HCT116 (cell line): Measurements from ENCODE around the gene GATM. TPM values are rescaled to one million over a fixed set of nuclear protein-coding genes. Genes with fewer than 3 reads are reported as not detected.

ENCODE experiments used
- ATAC-seq: fragments of 200-7000 bp; cut with Tn5 transposase; 2 replicates; pipeline ENCODE4 v1.9.1; 2020; ENCODE audit warnings: mild to moderate bottlenecking, moderate library complexity
- BruUV-seq: library from RNA; stranded (reverse); fragments of 400-500 nt; replicated peaks from 2 replicates; lab custom pipeline; 2021; lab: Mats Ljungman, UMichigan
- CTCF ChIA-PET: fragments of 300-600 bp; sonication (Branson Sonifier 250); formaldehyde crosslinking; loops from one replicate; lab custom pipeline; 2021; ENCODE audit warnings: antibody characterized with exemption; lab: Charles Lee
- POLR2A ChIA-PET: fragments of 300-600, 350-600 bp; sonication (Branson Sonifier 250); formaldehyde crosslinking; loops from one replicate; lab custom pipeline; 2021; ENCODE audit warnings: antibody characterized with exemption; lab: Charles Lee
- RAD21 ChIA-PET, 2 experiments: fragments of 300-600 bp; sonication (Branson Sonifier 250); formaldehyde crosslinking; loops; one replicate each; lab custom pipeline; 2023; ENCODE audit warnings: low total read pairs in 2 of 2; ENCODE audit not compliant: uncharacterized antibody in 2 of 2, unreplicated experiment in 2 of 2, low non-redundant PET in 1 of 2; lab: Charles Lee
- DNase-seq: peaks from one replicate; pipeline ENCODE4 v3.0.0-alpha.2; 2010; ENCODE audit warnings: low read depth, low spot score
- H2AFZ ChIP-seq: fragments of 200-600 bp; shearing (Covaris generic), sonication (generic); 2 replicates; pipeline ENCODE4 v1.6.1; 2017; ENCODE audit warnings: low read depth, mixed run types, mixed read lengths, antibody characterized with exemption, low read length; ENCODE audit not compliant: poor library complexity, severe bottlenecking
- H3K27ac ChIP-seq: 2 replicates; pipeline ENCODE4 v1.5.1; 2012; ENCODE audit warnings: low read depth, low read length
- H3K27me3 ChIP-seq: fragments of 200-600 bp; sonication (generic); 2 replicates; pipeline ENCODE4 v1.6.1; 2016; ENCODE audit warnings: mixed run types, low read length, mixed read lengths; ENCODE audit not compliant: insufficient read depth
- H3K36me3 ChIP-seq, 2 experiments: fragments of 200-500 bp in 1 of 2; fragments of 200-600 bp in 1 of 2; sonication (Bioruptor generic) in 1 of 2; sonication (generic) in 1 of 2; 2 replicates each; pipeline versions ENCODE4 v1.5.1 to v1.6.1; 2014 to 2016; ENCODE audit warnings: low read length in 2 of 2, inconsistent platforms in 1 of 2, mixed read lengths in 1 of 2, mixed run types in 1 of 2; ENCODE audit not compliant: insufficient read depth in 2 of 2, control insufficient read depth in 1 of 2
- H3K4me1 ChIP-seq, 2 experiments: fragments of 200-600 bp in 1 of 2; sonication (generic) in 1 of 2; 2 replicates each; pipeline versions ENCODE4 v1.5.1 to v1.6.1; 2012 to 2017; ENCODE audit warnings: low read length in 2 of 2, inconsistent platforms in 1 of 2, mild to moderate bottlenecking in 1 of 2, mixed read lengths in 1 of 2, mixed run types in 1 of 2, moderate library complexity in 1 of 2; ENCODE audit not compliant: insufficient read depth in 2 of 2, control insufficient read depth in 1 of 2
- H3K4me2 ChIP-seq: fragments of 200-600 bp; sonication (generic); 2 replicates; pipeline ENCODE4 v1.6.1; 2017; ENCODE audit warnings: mixed run types, low read length, mixed read lengths
- H3K4me3 ChIP-seq, 2 experiments: fragments of 200-600 bp in 1 of 2; sonication (generic) in 1 of 2; replicated peaks in 1 of 2; 2 replicates each; pipeline ENCODE4 v1.5.1; 2011 to 2016; ENCODE audit warnings: low read length in 2 of 2, control low read depth in 1 of 2, low read depth in 1 of 2, mild to moderate bottlenecking in 1 of 2, mixed read lengths in 1 of 2, mixed run types in 1 of 2
- H3K79me2 ChIP-seq: fragments of 200-600 bp; sonication (generic); 2 replicates; pipeline ENCODE4 v1.6.1; 2017; ENCODE audit warnings: mild to moderate bottlenecking, mixed run types, low read length, moderate library complexity, mixed read lengths; ENCODE audit not compliant: insufficient read depth
- H3K9ac ChIP-seq: fragments of 200-600 bp; sonication (generic); 2 replicates; pipeline ENCODE4 v1.6.1; 2016; ENCODE audit warnings: low read length, mixed read lengths
- H3K9me2 ChIP-seq: fragments of 200-600 bp; sonication (generic), shearing (Covaris generic); 2 replicates; pipeline ENCODE4 v1.6.1; 2017; ENCODE audit warnings: mixed run types, mild to moderate bottlenecking, moderate library complexity; ENCODE audit not compliant: insufficient read depth
- H3K9me3 ChIP-seq, 2 experiments: fragments of 200-500 bp in 1 of 2; fragments of 200-600 bp in 1 of 2; sonication (Bioruptor generic) in 1 of 2; sonication (generic) in 1 of 2; 2 replicates each; pipeline ENCODE4 v1.6.1; 2014 to 2017; ENCODE audit warnings: low read length in 2 of 2, mixed read lengths in 2 of 2, inconsistent platforms in 1 of 2, low read depth in 1 of 2, mild to moderate bottlenecking in 1 of 2, mixed run types in 1 of 2, moderate library complexity in 1 of 2; ENCODE audit not compliant: control insufficient read depth in 1 of 2, insufficient read depth in 1 of 2
- H4K20me1 ChIP-seq: fragments of 200-600 bp; sonication (generic), shearing (Covaris generic); 2 replicates; pipeline ENCODE4 v1.6.1; 2017; ENCODE audit warnings: mixed run types, mild to moderate bottlenecking, moderate library complexity; ENCODE audit not compliant: insufficient read depth
- ATF3 ChIP-seq: IDR thresholded peaks from 2 replicates; pipeline ENCODE4 v1.6.1; 2012
- CBX3 ChIP-seq: IDR thresholded peaks from 2 replicates; pipeline ENCODE4 v1.6.1; 2012; ENCODE audit warnings: low read depth
- CEBPB ChIP-seq: IDR thresholded peaks from 2 replicates; pipeline ENCODE4 v1.6.1; 2012; ENCODE audit warnings: low read depth
- EGR1 ChIP-seq: IDR thresholded peaks from 2 replicates; pipeline ENCODE4 v1.6.1; 2012; ENCODE audit warnings: low read depth
- EZH2phosphoT487 ChIP-seq: fragments of 200-600 bp; IDR thresholded peaks from 2 replicates; pipeline ENCODE4 v1.6.1; 2018; ENCODE audit warnings: antibody characterized with exemption, borderline replicate concordance
- POLR2A ChIP-seq: IDR thresholded peaks from 2 replicates; pipeline ENCODE4 v1.7.0; 2011; ENCODE audit warnings: borderline replicate concordance; ENCODE audit not compliant: insufficient read depth, insufficient read length; ENCODE audit errors: extremely low read depth
- POLR2AphosphoS5 ChIP-seq: IDR thresholded peaks from 2 replicates; pipeline ENCODE4 v1.6.1; 2011; ENCODE audit warnings: mild to moderate bottlenecking, low read depth, low read length, moderate library complexity
- RAD21 ChIP-seq: IDR thresholded peaks from 2 replicates; pipeline ENCODE4 v1.6.1; 2012; ENCODE audit warnings: low read depth, mild to moderate bottlenecking
- SIN3A ChIP-seq: IDR thresholded peaks from 2 replicates; pipeline ENCODE4 v1.6.1; 2012; ENCODE audit warnings: low read depth
- SP1 ChIP-seq: IDR thresholded peaks from 2 replicates; pipeline ENCODE4 v1.6.1; 2012; ENCODE audit warnings: low read depth
- SRF ChIP-seq: IDR thresholded peaks from 2 replicates; pipeline ENCODE4 v1.6.1; 2012; ENCODE audit warnings: low read depth
- TCF7L2 ChIP-seq: IDR thresholded peaks from 2 replicates; pipeline ENCODE4 v1.7.0; 2011; ENCODE audit warnings: borderline replicate concordance, inconsistent platforms; ENCODE audit not compliant: insufficient read depth, insufficient read length; ENCODE audit errors: extremely low read depth
- YY1 ChIP-seq: IDR thresholded peaks from 2 replicates; pipeline ENCODE4 v1.6.1; 2011; ENCODE audit warnings: low read length, low read depth, moderate library complexity, mild to moderate bottlenecking; ENCODE audit not compliant: insufficient replicate concordance; ENCODE audit errors: extremely low read depth
- ZBTB33 ChIP-seq: IDR thresholded peaks from 2 replicates; pipeline ENCODE4 v1.6.1; 2011; ENCODE audit warnings: mild to moderate bottlenecking, low read length, moderate library complexity; ENCODE audit not compliant: insufficient replicate concordance; ENCODE audit errors: extremely low read depth
- ZNF274 ChIP-seq: fragments of 200-500 bp; sonication (Bioruptor generic); IDR thresholded peaks from 2 replicates; pipeline ENCODE4 v1.6.1; 2014; ENCODE audit warnings: mild to moderate bottlenecking, low read depth, low read length, inconsistent platforms
- intact Hi-C: fragments of 100-400 bp; cut with micrococcal nuclease; formaldehyde crosslinking; loops from 2 replicates; pipeline ENCODE4 v1.10.0; 2022
- total RNA-seq: library from RNA; stranded (reverse); gene quantifications from one replicate; pipeline ENCODE4 v1.2.1, GENCODE V29; 2021; ENCODE audit not compliant: unreplicated experiment
- TF ChIP-seq, protein P1 (sequence below): IDR thresholded peaks from 2 replicates; pipeline ENCODE4 v1.6.1; 2012; ENCODE audit warnings: low read depth
- TF ChIP-seq, protein P2 (sequence below): IDR thresholded peaks from 2 replicates; pipeline ENCODE4 v1.6.1; 2012

Gene GATM
- total RNA-seq, 1 experiment from 2014 or later, result 3.1 TPM

DNA sequence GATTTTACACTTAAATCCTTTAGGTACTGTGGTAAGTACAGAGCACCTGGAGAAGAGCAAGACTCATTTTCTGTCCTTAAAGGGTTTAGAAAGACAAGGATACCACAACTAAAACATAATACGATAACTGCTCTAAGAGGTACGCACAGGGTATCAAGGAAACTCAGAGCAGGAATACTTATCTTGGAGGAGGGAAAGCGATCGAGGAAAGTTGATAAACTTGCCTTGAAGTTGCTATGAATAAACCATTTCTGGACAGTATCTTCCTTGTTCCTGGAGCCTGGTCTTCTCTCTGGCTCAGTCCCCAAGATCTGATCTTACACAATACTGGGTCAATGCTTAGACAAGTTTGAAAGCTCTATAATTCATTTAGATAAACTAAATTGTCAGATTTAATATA, 17.6 kb upstream of the GATM start:
- POLR2A ChIA-PET, result no interaction called here
- Histone ChIP-seq H4K20me1 (no peaks in the 10 kb centered on the region), H3K27ac (no peak overlapping the region), H3K4me3 (no peak overlapping the region), H3K79me2 (no peaks in the 10 kb centered on the region), H3K9me3 (no peaks in the 10 kb centered on the region), H2AFZ (no peak overlapping the region), H3K4me1 (peaks cover 0 to 1% of the 10 kb centered on the region in 2 experiments; a peak in 3 of 4 replicates), H3K27me3 (no peaks in the 10 kb centered on the region), H3K9ac (no peak overlapping the region), H3K36me3 (no peaks in the 10 kb centered on the region), H3K4me2 (no peak overlapping the region), H3K9me2 (no peaks in the 10 kb centered on the region)
- ATAC-seq (no peak), DNase-seq (no peak)
- intact Hi-C loops, result no loop called here
- CTCF ChIA-PET, result no interaction called here
- TF ChIP-seq SIN3A (no peak), CBX3 (no peak), CEBPB (no peak), RAD21 (no peak), ZNF274 (no peak), EZH2phosphoT487 (no peak), ATF3 (no peak), POLR2A (no peak), SP1 (no peak), ZBTB33 (no peak), POLR2AphosphoS5 (no peak), EGR1 (no peak), SRF (no peak), TCF7L2 (no peak), YY1 (no peak)
- TF ChIP-seq, protein P1, sequence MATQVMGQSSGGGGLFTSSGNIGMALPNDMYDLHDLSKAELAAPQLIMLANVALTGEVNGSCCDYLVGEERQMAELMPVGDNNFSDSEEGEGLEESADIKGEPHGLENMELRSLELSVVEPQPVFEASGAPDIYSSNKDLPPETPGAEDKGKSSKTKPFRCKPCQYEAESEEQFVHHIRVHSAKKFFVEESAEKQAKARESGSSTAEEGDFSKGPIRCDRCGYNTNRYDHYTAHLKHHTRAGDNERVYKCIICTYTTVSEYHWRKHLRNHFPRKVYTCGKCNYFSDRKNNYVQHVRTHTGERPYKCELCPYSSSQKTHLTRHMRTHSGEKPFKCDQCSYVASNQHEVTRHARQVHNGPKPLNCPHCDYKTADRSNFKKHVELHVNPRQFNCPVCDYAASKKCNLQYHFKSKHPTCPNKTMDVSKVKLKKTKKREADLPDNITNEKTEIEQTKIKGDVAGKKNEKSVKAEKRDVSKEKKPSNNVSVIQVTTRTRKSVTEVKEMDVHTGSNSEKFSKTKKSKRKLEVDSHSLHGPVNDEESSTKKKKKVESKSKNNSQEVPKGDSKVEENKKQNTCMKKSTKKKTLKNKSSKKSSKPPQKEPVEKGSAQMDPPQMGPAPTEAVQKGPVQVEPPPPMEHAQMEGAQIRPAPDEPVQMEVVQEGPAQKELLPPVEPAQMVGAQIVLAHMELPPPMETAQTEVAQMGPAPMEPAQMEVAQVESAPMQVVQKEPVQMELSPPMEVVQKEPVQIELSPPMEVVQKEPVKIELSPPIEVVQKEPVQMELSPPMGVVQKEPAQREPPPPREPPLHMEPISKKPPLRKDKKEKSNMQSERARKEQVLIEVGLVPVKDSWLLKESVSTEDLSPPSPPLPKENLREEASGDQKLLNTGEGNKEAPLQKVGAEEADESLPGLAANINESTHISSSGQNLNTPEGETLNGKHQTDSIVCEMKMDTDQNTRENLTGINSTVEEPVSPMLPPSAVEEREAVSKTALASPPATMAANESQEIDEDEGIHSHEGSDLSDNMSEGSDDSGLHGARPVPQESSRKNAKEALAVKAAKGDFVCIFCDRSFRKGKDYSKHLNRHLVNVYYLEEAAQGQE, result no peak
- TF ChIP-seq, protein P2, sequence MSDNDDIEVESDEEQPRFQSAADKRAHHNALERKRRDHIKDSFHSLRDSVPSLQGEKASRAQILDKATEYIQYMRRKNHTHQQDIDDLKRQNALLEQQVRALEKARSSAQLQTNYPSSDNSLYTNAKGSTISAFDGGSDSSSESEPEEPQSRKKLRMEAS, result no peak
- RAD21 ChIA-PET, result no interaction called here
- BruUV-seq, result no TSS peak
